HUES6 (cell line): ENCODE data around the gene PLCXD1.
"Not testable (repeated sequence)": the region's sequence is repeated elsewhere in the genome, so short reads cannot be mapped to it uniquely, and the experiment has no call there.

Experiments
- H3K27ac ChIP-seq: 2 replicates; pipeline ENCODE4 v1.7.0; 2013; ENCODE audit warnings: low read depth, mild to moderate bottlenecking, low read length, inconsistent platforms
- H3K27me3 ChIP-seq: 2 replicates; pipeline ENCODE4 v1.6.1; 2013; ENCODE audit warnings: low read length; ENCODE audit not compliant: control insufficient read depth, insufficient read depth
- H3K36me3 ChIP-seq: 2 replicates; pipeline ENCODE4 v1.6.1; 2013; ENCODE audit warnings: low read length; ENCODE audit not compliant: control insufficient read depth, insufficient read depth
- H3K4me1 ChIP-seq: 2 replicates; pipeline ENCODE4 v1.6.1; 2013; ENCODE audit warnings: low read length; ENCODE audit not compliant: control insufficient read depth, insufficient read depth
- H3K4me3 ChIP-seq: 2 replicates; pipeline ENCODE4 v1.5.1; 2013; ENCODE audit warnings: low read depth, low read length
- H3K9ac ChIP-seq: one replicate; pipeline ENCODE4 v1.6.1; 2013; ENCODE audit warnings: mild to moderate bottlenecking, low read length
- H3K9me3 ChIP-seq: 2 replicates; pipeline ENCODE4 v1.6.1; 2013; ENCODE audit warnings: low read depth, low read length; ENCODE audit not compliant: control insufficient read depth, insufficient read depth

Gene PLCXD1

DNA sequence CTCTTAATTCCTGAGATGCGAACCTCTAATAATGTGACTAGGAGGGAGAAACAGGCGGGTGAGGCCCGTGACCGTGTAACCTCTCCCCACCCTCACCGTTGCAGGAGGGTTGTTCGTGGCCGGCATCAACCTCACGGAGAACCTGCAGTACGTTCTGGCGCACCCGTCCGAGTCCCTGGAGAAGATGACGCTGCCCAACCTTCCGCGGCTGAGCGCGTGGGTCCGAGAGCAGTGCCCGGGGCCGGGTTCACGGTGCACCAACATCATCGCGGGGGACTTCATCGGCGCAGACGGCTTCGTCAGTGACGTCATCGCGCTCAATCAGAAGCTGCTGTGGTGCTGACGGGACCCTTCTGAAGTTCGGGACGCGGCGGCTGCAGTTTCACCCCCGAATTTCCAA is 17.8 kb downstream of the PLCXD1 start:
- no peak overlapping the region for H3K27ac ChIP-seq
- no peaks in the 10 kb centered on the region for H3K4me1 ChIP-seq
- H3K4me3 ChIP-seq = no peak overlapping the region
- H3K9me3 ChIP-seq = no peaks in the 10 kb centered on the region
- H3K27me3 ChIP-seq = no peaks in the 10 kb centered on the region
- H3K9ac ChIP-seq = no peak overlapping the region
- H3K36me3 ChIP-seq = peaks cover 68% of the 10 kb centered on the region

DNA sequence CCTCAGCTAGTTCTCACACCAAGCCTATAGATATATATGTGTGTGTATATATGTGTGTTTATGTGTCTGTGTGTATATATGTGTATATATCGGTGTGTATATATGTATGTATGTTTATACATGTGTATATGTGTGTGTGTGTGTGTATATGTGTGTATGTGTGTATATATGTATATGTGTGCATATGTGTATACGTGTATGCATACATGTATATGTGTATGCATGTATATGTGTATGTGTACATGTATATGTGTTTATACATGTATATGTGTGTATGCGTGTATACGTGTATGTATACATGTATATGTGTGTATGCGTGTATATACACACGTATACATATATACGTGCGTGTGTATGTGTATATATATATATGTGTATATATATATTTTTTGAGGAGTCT is 19.2 kb downstream of the PLCXD1 start:
- H3K9me3 ChIP-seq = no peaks in the 10 kb centered on the region
- no peaks in the 10 kb centered on the region for H3K27me3 ChIP-seq
- H3K4me3 ChIP-seq = no peak overlapping the region
- H3K9ac ChIP-seq = no peak overlapping the region
- no peaks in the 10 kb centered on the region for H3K4me1 ChIP-seq
- peaks cover 69% of the 10 kb centered on the region for H3K36me3 ChIP-seq
- no peak overlapping the region for H3K27ac ChIP-seq

DNA sequence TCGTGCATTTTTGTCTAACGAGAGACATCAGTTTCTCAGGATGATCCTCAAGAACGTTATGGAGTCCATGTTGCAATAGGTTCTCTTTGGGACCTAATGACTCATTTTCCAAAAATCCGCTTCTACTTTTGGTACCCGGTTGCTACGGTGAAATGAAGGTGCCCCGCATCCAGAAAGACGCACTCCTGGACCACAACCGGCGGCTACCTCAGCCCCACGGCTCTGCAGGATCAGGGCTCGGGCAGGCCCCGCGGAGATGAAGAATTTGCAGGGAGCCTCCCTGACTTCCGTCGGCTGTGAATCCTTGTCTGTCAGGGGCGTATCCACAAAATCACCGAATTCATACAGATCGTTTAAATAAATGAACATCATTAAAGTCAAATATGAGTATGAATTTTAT is 21.8 kb downstream of the PLCXD1 start:
- no peaks in the 10 kb centered on the region for H3K9me3 ChIP-seq
- peaks cover 84% of the 10 kb centered on the region for H3K36me3 ChIP-seq
- no peak overlapping the region for H3K9ac ChIP-seq
- no peak overlapping the region for H3K27ac ChIP-seq
- H3K4me3 ChIP-seq = no peak overlapping the region
- no peaks in the 10 kb centered on the region for H3K4me1 ChIP-seq
- H3K27me3 ChIP-seq = no peaks in the 10 kb centered on the region

GRCh38 chrX:305781-306613 is 24.8 kb downstream of the PLCXD1 start:
- H3K27ac ChIP-seq, H3K4me3 ChIP-seq, H3K27me3 ChIP-seq, H3K9me3 ChIP-seq, H3K4me1 ChIP-seq, H3K9ac ChIP-seq: not testable (repeated sequence)
- H3K36me3 ChIP-seq = peaks cover 78% of the 10 kb centered on the region

DNA sequence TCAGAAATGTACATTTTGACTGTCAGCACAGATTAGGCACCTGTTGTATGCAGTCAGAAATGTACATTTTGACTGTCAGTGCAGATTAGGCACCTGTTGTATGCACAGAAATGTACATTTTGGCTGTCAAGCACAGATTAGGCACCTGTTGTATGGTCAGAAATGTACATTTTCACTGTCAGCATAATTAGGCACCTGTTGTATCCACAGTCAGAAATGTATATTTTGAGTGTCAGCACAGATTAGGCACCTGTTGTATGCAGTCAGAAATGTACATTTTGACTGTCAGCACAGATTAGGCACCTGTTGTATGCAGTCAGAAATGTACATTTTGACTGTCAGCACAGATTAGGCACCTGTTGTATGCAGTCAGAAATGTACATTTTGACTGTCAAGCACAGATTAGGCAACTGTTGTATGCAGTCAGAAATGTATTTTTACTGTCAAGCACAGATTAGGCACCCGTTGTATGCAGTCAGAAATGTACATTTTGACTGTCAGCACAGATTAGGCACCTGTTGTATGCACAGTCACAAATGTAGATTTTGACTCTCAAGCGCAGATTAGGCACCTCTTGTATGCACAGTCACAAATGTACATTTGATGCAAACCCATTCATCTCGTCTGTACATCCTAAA is 25.6 kb downstream of the PLCXD1 start:
- not testable (repeated sequence) for H3K9ac ChIP-seq, H3K4me1 ChIP-seq, H3K9me3 ChIP-seq, H3K27ac ChIP-seq, H3K4me3 ChIP-seq, H3K27me3 ChIP-seq
- peaks cover 78% of the 10 kb centered on the region for H3K36me3 ChIP-seq

DNA sequence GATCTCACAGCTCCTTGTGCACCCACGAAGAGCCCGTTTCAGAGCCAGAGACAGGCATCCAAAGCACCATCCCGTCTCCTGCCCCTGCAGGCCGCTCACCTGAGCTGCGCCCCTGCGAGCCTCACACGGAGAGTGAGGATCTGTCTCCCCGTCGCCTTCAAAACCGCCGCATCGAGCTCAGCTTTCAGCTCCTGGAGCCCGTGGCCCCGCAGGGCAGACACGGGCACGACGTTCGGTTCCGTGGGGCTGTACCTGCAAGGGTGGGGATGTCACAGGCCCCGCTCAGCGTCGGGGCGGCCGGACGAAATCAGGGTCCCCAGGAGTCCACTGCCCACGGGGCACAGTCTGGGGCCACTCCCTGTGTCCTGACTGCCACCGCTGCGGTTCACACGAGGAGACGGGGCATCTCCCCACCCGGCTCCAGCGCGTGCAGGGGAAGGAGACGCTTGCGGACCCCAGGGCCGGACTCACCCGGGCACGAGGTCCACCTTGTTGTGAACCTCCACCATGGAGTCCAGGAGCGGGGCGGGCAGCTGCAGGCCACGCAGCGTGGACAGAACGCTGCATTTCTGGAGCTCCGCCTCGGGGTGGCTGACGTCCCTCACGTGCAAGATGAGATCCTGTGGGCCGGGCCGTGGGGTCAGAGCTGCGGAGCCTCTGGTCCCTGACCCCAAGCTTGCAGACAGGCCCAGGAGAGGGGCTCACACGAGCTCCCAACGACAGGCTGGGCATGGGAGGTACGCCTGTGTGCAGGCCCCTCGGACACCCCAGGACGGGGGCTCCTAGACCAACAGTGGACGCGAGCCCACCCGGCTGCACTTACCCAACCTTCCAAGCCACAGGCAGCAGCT is 26.3 kb downstream of the PLCXD1 start:
- Histone ChIP-seq H3K9ac (no peak overlapping the region), H3K4me1 (no peaks in the 10 kb centered on the region), H3K27ac (no peak overlapping the region), H3K27me3 (no peaks in the 10 kb centered on the region), H3K36me3 (peaks cover 79% of the 10 kb centered on the region), H3K4me3 (no peak overlapping the region), H3K9me3 (no peaks in the 10 kb centered on the region)

DNA sequence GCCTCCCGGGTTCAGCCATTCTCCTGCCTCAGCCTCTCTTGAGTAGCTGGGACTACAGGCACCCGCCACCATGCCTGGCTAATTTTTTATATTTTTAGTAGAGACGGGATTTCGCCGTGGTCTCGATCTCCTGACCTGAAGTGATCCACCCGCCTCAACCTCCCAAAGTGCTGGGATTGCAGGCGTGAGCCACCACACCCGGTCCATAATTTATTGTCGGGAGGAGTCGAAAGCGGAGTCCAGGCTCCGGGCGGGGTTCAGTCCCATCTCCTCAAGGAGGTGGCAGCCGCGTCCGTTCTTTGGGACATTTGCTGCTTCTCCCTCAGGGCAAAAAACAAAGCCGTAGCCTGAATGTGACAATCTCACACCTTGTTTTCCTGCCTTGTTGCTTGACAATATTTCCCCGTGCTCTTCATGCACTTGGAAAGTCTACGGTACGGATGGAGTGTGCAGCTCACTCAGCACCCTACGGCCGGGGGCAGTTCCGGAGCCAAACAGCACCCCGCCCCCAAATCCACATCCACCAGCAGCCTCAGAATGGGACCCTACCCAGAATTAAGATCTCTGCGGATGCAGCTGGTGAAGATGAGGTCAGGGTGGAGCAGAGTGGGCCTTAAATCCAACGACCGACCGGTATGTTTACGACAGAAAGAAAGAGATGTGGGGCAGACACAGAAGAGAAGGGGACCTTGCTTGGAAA is 27.8 kb downstream of the PLCXD1 start:
- Histone ChIP-seq H3K4me1 (no peaks in the 10 kb centered on the region), H3K27ac (no peak overlapping the region), H3K9ac (no peak overlapping the region), H3K27me3 (no peaks in the 10 kb centered on the region), H3K9me3 (no peaks in the 10 kb centered on the region), H3K4me3 (no peak overlapping the region), H3K36me3 (peaks cover 81% of the 10 kb centered on the region)

- no peak overlapping the region for H3K27ac ChIP-seq
- peaks cover 82% of the 10 kb centered on the region for H3K36me3 ChIP-seq
- H3K27me3 ChIP-seq = no peaks in the 10 kb centered on the region
- H3K4me1 ChIP-seq = no peaks in the 10 kb centered on the region
- H3K9me3 ChIP-seq = no peaks in the 10 kb centered on the region
- H3K4me3 ChIP-seq = no peak overlapping the region
- H3K9ac ChIP-seq = no peak overlapping the region
These were observed 29.5 kb downstream of the PLCXD1 start for GRCh38 chrX:310621-311155.

DNA sequence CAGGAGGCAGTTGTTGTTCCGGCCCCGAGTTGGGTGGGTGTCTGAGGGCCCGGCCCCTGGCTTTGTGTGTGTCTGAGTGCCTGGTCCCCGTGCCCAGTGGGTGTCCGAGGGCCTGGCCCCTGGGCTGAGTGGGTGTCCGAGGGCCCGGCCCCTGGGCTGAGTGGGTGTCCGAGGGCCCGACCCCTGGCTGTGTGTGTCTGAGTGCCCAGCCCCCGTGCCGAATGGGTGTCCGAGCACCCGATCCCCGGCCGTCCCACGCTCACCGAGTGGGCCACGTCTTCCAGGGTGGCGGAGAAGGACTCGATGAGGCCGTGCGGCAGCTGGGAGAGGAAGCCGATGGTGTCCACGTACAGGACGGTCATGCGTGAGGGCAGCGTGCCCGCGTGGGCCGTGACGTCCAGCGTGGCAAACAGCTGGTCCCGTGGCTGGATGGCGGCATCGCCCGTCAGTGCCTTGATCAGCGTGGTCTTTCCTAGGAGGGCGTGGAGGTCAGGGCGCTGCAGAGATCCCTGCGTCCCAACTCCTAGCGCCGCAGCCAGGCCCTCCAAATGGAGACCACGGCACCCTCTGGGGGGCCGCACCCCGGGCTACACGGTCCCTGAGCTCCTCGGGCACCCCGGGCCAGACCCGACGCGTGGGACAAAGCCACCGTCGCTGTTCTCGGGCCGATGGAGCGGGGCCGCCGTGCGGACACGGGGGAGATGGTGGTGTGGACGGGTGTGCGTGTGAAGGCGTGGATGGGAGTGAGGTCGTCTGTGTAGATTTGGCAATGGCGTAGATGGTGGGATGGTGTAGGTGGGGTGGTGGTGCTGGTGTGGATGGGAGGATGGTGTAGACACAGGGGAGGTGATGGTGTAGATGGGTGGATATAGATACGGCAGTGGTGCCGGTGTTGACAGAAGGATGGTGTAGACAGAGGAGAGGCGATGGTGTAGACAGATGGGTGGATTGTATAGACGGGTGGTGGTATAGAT is 30.3 kb downstream of the PLCXD1 start:
- H3K9me3 ChIP-seq = no peaks in the 10 kb centered on the region
- no peak overlapping the region for H3K4me3 ChIP-seq
- no peak overlapping the region for H3K9ac ChIP-seq
- H3K4me1 ChIP-seq = no peaks in the 10 kb centered on the region
- H3K36me3 ChIP-seq = peaks cover 78% of the 10 kb centered on the region
- no peak overlapping the region for H3K27ac ChIP-seq
- H3K27me3 ChIP-seq = no peaks in the 10 kb centered on the region
